Measurements from ENCODE around the gene LRRC8B.
"Not testable (repeated sequence)": the region's sequence is repeated elsewhere in the genome, so short reads cannot be mapped to it uniquely, and the experiment has no call there.

Gene LRRC8B

GRCh38 chr1:89589515-89589914 lies 64.9 kb downstream of the LRRC8B start:
- no peak for TF ChIP-seq CTCF (IDR thresholded peaks at IDR 0.05; ENCODE audit: insufficient read depth, low read length, missing control alignments)
- H3K4me3 ChIP-seq (ENCODE audit: low read depth, low read length) = no peak overlapping the region
- CTCF ChIA-PET = interaction anchor here (1.1 to 2.3 kb wide), 5 partner anchors 9 to 174 kb away, joined by 4 to 14 read pairs (median 6); no protein-coding TSS in a partner anchor
- peak; percentile 10 for DNase-seq (ENCODE audit: low read depth, low spot score)
- POLR2A ChIA-PET = no interaction called here

DNA sequence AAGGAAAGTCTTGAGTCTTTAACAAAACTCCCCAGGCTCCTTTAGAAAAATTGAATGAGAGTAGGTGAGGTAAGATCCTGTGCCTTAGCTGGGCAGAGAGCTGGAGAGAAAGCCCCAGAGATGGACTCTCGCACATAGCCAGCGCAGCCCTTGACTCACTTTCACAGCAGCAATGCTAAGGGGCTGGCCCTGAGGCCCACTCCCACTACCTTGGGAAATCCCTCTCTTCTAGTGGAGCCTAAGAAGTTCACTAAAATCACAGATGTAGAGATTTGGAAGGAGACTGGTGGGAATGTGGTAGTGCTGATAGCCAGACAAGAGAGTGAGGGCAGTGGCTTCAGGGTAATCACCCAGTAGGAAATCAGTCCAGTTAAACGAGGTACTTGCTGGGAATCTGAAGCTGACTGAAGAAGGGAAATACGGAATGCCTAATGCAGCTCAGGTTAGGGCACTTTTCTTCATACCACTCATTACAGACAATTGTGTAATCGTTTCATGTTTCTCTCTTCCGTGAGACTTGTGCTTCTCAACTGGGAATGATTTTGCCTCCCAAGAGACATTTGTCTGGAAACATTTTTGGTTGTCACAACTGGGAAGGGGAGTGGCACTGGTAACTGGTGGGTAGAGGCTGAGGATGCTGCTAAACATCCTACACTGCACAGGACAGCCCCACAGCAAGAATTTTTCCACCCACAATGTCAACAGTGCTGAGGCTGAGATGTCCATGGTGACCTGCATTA lies 65.9 kb downstream of the LRRC8B start:
- H3K4me3 ChIP-seq (ENCODE audit: low read depth, low read length) = no peak overlapping the region
- no peak for TF ChIP-seq CTCF (IDR thresholded peaks at IDR 0.05; ENCODE audit: insufficient read depth, low read length, missing control alignments)
- no peak for DNase-seq (ENCODE audit: low read depth, low spot score)
- ChIA-PET POLR2A (no interaction called here), CTCF (interaction anchor here (1.1 to 2.3 kb wide), 8 partner anchors 8 to 173 kb away, joined by 3 to 14 read pairs (median 4); no protein-coding TSS in a partner anchor)

- CTCF ChIA-PET = interaction anchor here (0.7 to 1.7 kb wide), 4 partner anchors 8 to 171 kb away, joined by 3 to 4 read pairs (median 4); no protein-coding TSS in a partner anchor
- DNase-seq (ENCODE audit: low read depth, low spot score); H3K4me3 ChIP-seq (ENCODE audit: low read depth, low read length); POLR2A ChIA-PET: not testable (repeated sequence)
These were observed 68.3 kb downstream of the LRRC8B start for GRCh38 chr1:89592861-89593302.

- CTCF ChIA-PET = interaction anchor here (1.0 to 13.9 kb wide), 7 partner anchors 9 to 171 kb away, joined by 3 to 168 read pairs (median 4); no protein-coding TSS in a partner anchor
- POLR2A ChIA-PET = no interaction called here
- H3K4me3 ChIP-seq (ENCODE audit: low read depth, low read length) = no peak overlapping the region
- no peak for DNase-seq (ENCODE audit: low read depth, low spot score)
- TF ChIP-seq CTCF (IDR thresholded peaks at IDR 0.05; ENCODE audit: insufficient read depth, low read length, missing control alignments) = no peak
These were observed 69.6 kb downstream of the LRRC8B start for GRCh38 chr1:89594096-89594740.

- no peak for TF ChIP-seq CTCF (IDR thresholded peaks at IDR 0.05; ENCODE audit: insufficient read depth, low read length, missing control alignments)
- CTCF ChIA-PET = interaction anchor here (0.6 to 13.9 kb wide), 6 partner anchors 10 to 381 kb away, joined by 3 to 168 read pairs (median 8); no protein-coding TSS in a partner anchor
- POLR2A ChIA-PET = no interaction called here
- H3K4me3 ChIP-seq (ENCODE audit: low read depth, low read length) = no peak overlapping the region
- DNase-seq (ENCODE audit: low read depth, low spot score) = no peak
These were observed 72.1 kb downstream of the LRRC8B start for GRCh38 chr1:89596698-89597097.

DNA sequence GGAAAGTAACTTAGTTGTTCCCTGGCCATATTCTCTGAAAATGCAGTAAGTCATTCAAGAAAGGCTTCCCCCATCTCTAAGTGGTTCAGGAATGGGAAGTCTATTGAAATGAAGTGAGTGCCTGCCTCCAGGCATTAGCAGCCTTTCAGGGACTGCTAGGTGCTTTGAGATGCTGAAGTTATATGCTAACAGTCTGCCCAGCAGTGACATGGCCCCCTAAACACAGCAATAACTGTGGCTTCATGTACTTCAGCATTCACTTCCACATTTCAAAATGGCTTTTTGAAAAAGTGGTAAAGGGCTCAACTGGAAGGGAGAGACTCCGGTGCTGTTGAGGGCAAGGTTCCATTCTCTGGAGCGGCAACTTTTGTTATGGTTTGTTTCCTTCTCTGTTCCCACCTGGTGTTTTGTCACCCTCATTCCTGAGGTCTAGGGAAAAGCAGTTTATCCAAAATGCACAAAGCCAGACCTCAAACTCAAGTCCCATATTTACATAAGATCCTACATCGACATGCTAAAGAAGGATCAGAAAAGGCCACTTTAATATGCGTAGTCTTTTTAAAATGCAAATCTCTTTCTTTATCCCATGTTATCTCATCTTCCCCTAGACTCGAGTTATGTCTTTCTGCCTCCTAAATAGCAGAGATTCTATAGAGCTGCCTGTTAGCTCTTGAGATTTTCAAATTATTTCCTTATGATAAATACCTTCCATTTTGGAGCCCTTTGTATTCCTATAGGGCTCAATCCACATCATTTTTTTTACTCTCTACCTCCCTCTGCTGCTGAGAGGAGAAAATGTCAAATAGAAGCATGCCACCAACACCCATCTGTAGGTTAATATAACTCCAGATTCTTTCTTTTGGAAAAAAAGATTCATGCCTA lies 74.1 kb downstream of the LRRC8B start:
- ChIA-PET POLR2A (no interaction called here), CTCF (interaction anchor here (0.5 to 13.9 kb wide), 21 partner anchors 9 to 615 kb away, joined by 3 to 168 read pairs (median 4); no protein-coding TSS in a partner anchor)
- DNase-seq (ENCODE audit: low read depth, low spot score) = no peak

More for the DNA sequence above, 74.1 kb downstream of the LRRC8B start:
- no peak overlapping the region for H3K4me3 ChIP-seq (ENCODE audit: low read depth, low read length)
- TF ChIP-seq CTCF (IDR thresholded peaks at IDR 0.05; ENCODE audit: insufficient read depth, low read length, missing control alignments) = peak; percentile 47
